K562 (cell line): ENCODE data around the gene IL1RAPL2. TPM values are rescaled to one million over a fixed set of nuclear protein-coding genes. Genes with fewer than 3 reads are reported as not detected.

ENCODE experiments used
- FOXP1 ChIP-seq: sonication (generic); formaldehyde crosslinking; IDR thresholded peaks from 2 replicates; pipeline ENCODE4 v1.8.0; 2022; ENCODE audit warnings: mild to moderate bottlenecking, missing genetic modification reagents
- NFIX ChIP-seq: fragments of 250-450 bp; sonication (Bioruptor Pico); IDR thresholded peaks from 2 replicates; pipeline ENCODE4 v1.4.0; 2020; ENCODE audit warnings: low read depth, mild to moderate bottlenecking, moderate library complexity
- NFRKB ChIP-seq: fragments of 450-650 bp; IDR thresholded peaks from 2 replicates; pipeline ENCODE4 v1.6.1; 2016; ENCODE audit warnings: low read depth
- NR1H2 ChIP-seq: sonication (generic); formaldehyde crosslinking; IDR thresholded peaks from 2 replicates; pipeline ENCODE4 v1.4.0; 2020; ENCODE audit warnings: mild to moderate bottlenecking, missing genetic modification reagents
- RHOXF2B ChIP-seq: fragments of 250-450 bp; sonication (Bioruptor Pico); conservative IDR thresholded peaks from 2 replicates; pipeline ENCODE4 v1.5.1; 2021
- TAL1 ChIP-seq: fragments of 450-650 bp; IDR thresholded peaks from 2 replicates; pipeline ENCODE4 v1.6.1; 2016; ENCODE audit warnings: mild to moderate bottlenecking
- TFE3 ChIP-seq: fragments of 450-650 bp; formaldehyde crosslinking; IDR thresholded peaks from 2 replicates; pipeline ENCODE4 v1.4.0; 2020; ENCODE audit warnings: mild to moderate bottlenecking, mixed read lengths
- ZNF174 ChIP-seq: fragments of 250-450 bp; sonication (Bioruptor Pico); IDR thresholded peaks from 2 replicates; pipeline ENCODE4 v1.4.0; 2020; ENCODE audit warnings: mild to moderate bottlenecking
- ZNF224 ChIP-seq: sonication (generic); formaldehyde crosslinking; IDR thresholded peaks from 2 replicates; pipeline ENCODE4 v1.8.0; 2022; ENCODE audit warnings: mild to moderate bottlenecking, missing genetic modification reagents
- ZNF23 ChIP-seq: fragments of 250-450 bp; sonication (Bioruptor Pico); IDR thresholded peaks from 2 replicates; pipeline ENCODE4 v1.4.0; 2020; ENCODE audit warnings: mild to moderate bottlenecking
- ZNF347 ChIP-seq: fragments of 450-650 bp; formaldehyde crosslinking; IDR thresholded peaks from 2 replicates; pipeline ENCODE4 v1.4.0; 2020; ENCODE audit warnings: low read depth, mild to moderate bottlenecking, moderate library complexity
- ZNF354B ChIP-seq: fragments of 250-450 bp; sonication (Bioruptor Pico); IDR thresholded peaks from 2 replicates; pipeline ENCODE4 v1.4.0; 2020
- ZNF583 ChIP-seq: fragments of 250-450 bp; sonication (Bioruptor Pico); IDR thresholded peaks from 2 replicates; pipeline ENCODE4 v1.4.0; 2020
- ZNF584 ChIP-seq: fragments of 200-800 bp; sonication (Bioruptor generic); IDR thresholded peaks from 2 replicates; pipeline ENCODE4 v1.6.1; 2016; ENCODE audit warnings: low read depth, mild to moderate bottlenecking, missing genetic modification characterization, missing compliant biosample characterization
- ZNF644 ChIP-seq: fragments of 200-800 bp; sonication (Bioruptor generic); IDR thresholded peaks from 2 replicates; pipeline ENCODE4 v1.6.1; 2016; ENCODE audit warnings: low read depth, missing genetic modification characterization, missing compliant biosample characterization
- ZNF655 ChIP-seq: fragments of 250-450 bp; sonication (Bioruptor Pico); IDR thresholded peaks from 2 replicates; pipeline ENCODE4 v1.5.0; 2021
- polyA plus RNA-seq, 8 experiments: library from polyadenylated mRNA; depleted of rRNA in 4 of 8; stranded (reverse) in 5 of 8; unstranded in 3 of 8; fragments of >200 nt; fragmentation: Nextera tagmentation in 2 of 8; fragmentation: Illumina TruSeq in 1 of 8; extraction: Ambion mirVana in 2 of 8; extraction: Trizol in 1 of 8; gene quantifications; 2 replicates each; pipeline versions ENCODE4 v1.2.1 to v1.2.3, GENCODE V29; 2011 to 2014; ENCODE audit warnings: inconsistent platforms in 1 of 8, missing spikeins in 1 of 8
- total RNA-seq, 7 experiments: library from RNA; depleted of rRNA in 6 of 7; stranded (reverse); fragments of >200 nt in 6 of 7; fragmentation: Illumina TruSeq in 2 of 7; extraction: Trizol in 2 of 7; gene quantifications; 2 replicates each; pipeline versions ENCODE4 v1.2.1 to v1.2.3, GENCODE V29; 2011 to 2021; ENCODE audit warnings: low replicate concordance in 1 of 7

The IL1RAPL2 gene
- total and polyA plus RNA-seq, 9 of the 15 experiments (the other 6 are each of a cell fraction or from before 2014, with no cell fraction given), result not detected

- TF ChIP-seq ZNF655 (no peak), TFE3 (CRISPR knock-in tag) (no peak), ZNF347 (CRISPR knock-in tag) (no peak), FOXP1 (CRISPR knock-in tag) (no peak), NR1H2 (CRISPR knock-in tag) (no peak), ZNF23 (CRISPR knock-in tag) (no peak), ZNF584 (CRISPR knock-in tag) (no peak), NFRKB (no peak), ZNF174 (CRISPR knock-in tag) (no peak), ZNF224 (CRISPR knock-in tag) (no peak), ZNF583 (no peak), RHOXF2B (CRISPR knock-in tag) (no peak), ZNF354B (no peak), NFIX (CRISPR knock-in tag) (no peak), TAL1 (no peak), ZNF644 (tag) (no peak)
Observed at GRCh38 chrX:104789784-104790183, 223.8 kb downstream of the IL1RAPL2 start (continued).
